NCI-H2196 treated with DMSO at 0.1 percent for 48 hours (cell line): ENCODE results near the gene POLH.
A peak's percentile ranks its signal among the peaks of the same experiment; 100 is the strongest.
"Not testable (repeated sequence)": the region's sequence is repeated elsewhere in the genome, so short reads cannot be mapped to it uniquely, and the experiment has no call there.

Experiments
- DNase-seq: peaks from one replicate; lab custom pipeline; 2025; ENCODE audit not compliant: unreplicated experiment; lab: John Stamatoyannopoulos, UW

Gene POLH

DNA sequence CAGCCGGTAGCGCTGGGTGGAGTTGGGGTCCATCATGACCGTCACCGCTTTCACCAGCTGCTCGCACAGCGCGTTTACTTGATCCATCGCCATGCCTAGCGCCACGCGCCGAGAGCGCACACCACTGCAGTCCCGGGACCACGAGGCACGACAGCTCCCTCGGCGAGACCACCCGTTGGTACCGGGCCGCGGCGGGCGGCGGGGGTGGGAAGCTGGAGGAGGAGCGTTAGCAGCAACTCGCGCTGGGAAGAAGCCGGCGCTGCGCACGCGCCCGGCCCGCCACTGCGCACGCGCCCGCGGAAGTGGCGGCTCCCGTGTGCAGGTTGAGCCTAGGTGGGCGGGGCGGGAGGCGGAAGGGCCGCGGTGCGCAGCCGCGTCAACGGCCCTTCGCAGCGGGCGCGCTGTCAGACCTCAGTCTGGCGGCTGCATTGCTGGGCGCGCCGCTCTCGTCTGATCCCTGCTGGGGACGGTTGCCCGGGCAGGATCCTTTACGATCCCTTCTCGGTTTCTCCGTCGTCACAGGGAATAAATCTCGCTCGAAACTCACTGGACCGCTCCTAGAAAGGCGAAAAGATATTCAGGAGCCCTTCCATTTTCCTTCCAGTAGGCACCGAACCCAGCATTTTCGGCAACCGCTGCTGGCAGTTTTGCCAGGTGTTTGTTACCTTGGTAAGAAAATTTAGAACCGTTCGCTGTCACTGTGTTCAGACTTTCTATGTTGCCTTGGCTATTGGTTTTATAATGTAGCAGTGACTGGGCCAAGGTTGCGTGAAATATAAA lies at the start of gene POLH, which contains the start of gene XPO5:
TSS of gene POLH (plus strand) at position 414 of the 780 bp plus-strand sequence. CDS start 6,135 bp downstream, outside the sequence.
TSS of gene XPO5 (minus strand) at position 267 of the 780 bp plus-strand sequence. CDS start at position 93, 174 bp downstream.
- peak; percentile 88 for DNase-seq

- DNase-seq = no peak
Observed at GRCh38 chr6:43532201-43532600, 43.8 kb upstream of the POLH start.

DNA sequence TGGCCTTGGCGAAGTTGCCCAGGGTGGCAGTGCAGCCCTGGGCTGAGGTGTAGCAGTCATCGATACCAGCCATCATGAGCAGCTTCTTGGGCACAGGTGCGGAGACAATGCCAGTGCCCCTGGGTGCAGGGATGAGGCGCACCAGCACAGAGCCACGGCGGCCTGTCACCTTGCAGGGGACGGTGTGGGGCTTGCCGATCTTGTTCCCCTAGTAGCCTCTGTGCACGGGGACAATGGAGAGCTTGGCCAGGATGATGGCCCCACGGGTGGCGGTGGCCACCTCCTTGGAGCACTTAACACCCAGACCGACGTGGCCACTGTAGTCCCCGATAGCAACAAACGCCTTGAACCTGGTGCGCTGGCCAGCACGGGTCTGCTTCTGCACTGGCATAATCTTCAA lies 37.0 kb upstream of the POLH start:
- DNase-seq = not testable (repeated sequence)

DNA sequence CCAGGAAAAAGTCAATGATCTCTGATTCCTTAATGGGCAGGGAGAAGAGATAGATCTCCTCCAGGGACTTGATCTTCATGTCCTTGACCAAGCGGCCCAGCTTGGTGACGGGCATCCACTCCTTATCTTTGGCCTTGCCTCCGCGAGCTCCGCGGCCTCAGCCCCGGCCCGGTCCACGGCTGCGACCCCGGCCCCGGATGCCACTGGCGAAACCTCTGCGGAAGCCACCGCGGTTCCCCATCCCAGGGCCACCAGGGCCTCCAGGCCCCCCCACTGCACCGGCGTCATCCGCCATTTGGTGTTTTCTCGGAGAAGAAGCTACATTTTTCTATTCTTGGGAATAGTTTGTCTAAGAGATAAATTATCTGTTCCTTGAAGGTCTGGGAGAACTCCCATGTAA lies 36.6 kb upstream of the POLH start:
- not testable (repeated sequence) for DNase-seq

DNA sequence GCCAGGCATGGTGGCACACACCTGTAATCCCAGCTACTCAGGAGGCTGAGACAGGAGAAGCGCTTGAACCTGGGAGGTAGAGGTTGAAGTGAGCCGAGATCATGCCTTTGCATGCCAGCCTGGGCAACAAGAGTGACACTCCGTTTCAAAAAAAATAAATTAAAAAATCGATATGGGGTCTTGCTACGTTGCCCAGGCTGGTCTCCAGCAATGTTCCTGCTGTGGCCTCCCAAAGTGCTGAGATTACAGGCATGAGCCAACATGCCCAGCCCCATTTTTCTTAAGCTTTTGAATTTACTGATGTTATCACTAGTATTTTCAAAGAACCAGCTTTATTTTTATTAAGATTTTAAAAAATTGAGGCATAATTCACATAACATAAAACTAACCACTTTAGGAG lies 35.5 kb upstream of the POLH start:
- no peak for DNase-seq

DNA sequence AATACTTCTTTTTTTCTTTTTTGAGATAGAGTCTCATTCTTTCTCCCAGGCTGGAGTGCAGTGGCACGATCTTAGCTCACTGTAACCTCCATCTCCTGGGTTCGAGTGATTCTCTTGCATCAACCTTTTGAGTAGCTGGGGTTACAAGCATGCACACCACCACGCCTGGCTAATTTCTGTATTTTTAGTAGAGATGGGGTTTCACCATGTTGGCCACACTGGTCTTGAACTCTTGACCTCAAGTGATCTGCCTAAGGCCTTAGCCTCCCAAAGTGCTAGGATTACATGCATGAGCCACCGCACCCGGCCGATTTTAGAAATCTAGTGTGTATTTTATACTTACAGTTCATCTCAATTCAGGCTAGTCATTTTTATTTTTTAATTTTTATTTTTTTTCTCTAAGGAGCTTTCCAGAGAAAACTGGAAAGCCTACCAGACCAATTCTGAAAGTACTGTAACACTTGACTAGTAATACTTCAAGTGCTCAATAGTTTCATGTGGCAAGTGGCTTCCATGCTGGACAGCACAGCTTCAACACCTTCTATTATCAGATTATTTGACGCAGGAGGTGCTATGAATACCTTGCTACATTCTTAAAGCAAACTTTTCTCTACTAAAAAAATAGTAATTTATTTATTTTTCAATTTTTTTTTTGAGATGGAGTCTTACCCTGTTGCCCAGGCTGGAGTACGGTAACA lies 34.1 kb upstream of the POLH start:
- DNase-seq = no peak

DNA sequence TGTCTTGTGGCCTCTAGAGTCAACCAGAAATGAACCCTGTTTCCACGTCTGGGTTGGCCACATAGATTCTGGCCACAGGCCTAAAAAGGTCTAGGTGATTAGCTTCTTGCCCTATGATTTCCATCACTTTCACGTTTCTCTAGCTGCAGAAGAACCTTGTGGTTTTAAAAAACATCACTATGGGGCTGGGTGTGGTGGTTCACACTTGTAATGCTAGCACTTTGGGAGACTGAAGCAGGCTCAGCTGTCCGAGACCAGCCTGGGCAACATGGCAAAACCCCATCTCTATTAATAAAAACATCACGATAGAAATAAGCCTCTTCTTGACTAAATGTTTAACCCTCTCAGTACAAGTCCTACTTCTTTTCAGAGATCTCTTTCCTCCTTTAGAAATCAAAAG lies 31.5 kb upstream of the POLH start:
- no peak for DNase-seq

DNA sequence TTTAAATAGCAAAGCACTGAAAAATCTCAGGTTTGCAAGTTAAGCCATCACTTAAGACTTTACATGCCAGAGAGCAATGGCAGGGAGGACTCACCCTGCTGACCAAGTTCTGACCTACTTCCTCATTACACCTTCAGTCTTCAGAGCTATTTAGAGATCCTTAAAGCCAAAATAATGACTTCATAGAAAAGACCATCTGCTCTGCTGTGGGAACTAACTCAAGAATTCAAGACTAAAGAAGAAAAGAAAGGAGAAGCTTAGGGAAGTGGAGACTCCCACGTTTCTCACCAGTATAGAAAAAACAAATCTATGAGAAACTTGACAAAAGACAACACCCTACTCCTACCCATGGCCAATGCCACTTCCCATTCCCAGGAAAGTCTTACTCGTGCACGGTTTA lies 28.8 kb upstream of the POLH start:
- DNase-seq = no peak

DNA sequence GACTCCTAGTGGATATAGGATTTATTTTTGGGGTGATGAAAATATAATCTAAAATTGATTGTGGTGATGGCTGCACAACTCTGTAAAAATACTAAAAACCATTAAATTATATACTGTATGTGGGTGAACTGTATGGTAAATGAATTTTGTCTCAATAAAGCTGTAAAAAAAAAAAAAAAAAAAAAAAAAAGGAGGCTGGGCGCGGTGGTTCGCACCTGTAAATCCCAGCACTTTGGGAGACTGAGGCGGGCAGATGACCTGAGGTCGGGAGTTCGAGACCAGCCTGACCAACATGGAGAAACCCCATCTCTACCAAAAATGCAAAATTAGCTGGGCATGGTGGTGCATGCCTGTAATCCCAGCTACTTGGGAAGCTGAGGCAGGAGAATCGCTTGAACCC lies 18.4 kb upstream of the POLH start:
- DNase-seq = not testable (repeated sequence)

GRCh38 chr6:43559328-43559727 lies 16.7 kb upstream of the POLH start:
- DNase-seq = no peak

GRCh38 chr6:43570876-43571441 lies 5.0 kb upstream of the POLH start:
- DNase-seq = no peak

GRCh38 chr6:43572015-43572414 lies 4.0 kb upstream of the POLH start:
- DNase-seq = no peak

DNA sequence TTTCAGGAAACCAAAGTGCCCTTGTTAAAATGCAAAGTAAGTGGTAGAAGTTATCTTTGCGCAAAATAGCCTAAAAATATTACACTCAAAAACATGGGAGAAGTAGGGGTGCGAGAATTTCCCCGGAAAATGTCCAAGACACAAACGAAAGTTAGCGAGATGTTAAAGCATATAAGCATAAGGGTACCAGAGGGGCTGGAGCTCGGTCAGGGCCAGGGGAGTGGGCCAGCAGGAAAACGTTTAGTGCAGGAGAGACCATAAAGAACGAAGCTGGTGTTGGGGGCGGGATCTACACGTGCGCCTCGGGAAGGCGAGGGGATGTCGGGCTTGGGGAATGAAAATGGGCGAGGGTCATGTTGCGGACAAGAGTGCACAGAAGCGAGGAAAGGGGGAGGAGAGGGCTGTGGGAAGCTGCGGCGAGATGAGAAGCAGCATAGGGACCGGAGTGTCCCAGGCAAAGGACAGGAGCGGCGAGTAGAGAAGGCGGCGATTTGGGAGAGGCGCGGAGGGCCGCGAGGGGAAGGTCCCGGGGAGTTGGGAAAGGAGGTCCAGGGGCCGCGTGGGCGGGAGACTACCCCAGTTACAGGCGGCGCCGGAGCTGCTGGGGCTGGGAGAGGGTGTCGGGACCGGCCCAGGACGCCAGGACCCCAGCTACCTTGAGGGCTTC lies 747 bp upstream of the POLH start:
- no peak for DNase-seq

GRCh38 chr6:43578748-43579147 lies 2.8 kb downstream of the POLH start:
- DNase-seq = no peak

GRCh38 chr6:43579171-43579570 lies 3.2 kb downstream of the POLH start:
- no peak for DNase-seq

GRCh38 chr6:43582911-43583310 lies 6.9 kb downstream of the POLH start:
- no peak for DNase-seq

DNA sequence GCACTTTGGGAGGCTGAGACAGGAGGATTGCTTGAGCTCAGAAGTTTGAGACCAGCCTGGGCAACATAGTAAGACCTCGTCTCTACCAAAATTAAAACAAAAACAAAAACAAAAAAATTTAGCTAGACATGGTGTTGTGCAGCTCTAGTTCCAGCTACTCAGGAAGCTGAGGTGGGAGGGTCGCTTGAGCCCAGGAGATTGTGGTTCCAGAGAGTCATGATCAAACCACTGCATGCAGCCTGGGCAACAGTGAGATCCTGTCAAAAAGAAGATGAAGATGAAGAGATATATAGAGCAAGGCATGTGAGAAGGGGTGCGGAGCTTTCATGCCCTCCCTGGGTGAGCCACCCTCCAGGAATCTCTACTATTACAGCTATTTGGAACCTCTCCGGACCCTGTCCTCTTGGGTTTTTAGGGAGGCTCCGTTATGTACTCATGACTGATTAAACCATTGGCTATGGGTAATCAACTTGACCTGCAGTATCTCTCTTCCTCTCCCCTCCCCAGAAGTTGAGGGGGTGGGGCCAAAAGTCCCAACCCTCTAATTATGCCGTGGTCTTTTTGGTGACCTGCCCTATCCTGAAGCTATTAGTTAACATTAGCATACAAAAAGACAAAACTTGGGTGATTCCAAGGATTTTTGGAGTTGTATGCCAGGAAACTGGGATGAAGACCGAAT lies 9.0 kb downstream of the POLH start:
- no peak for DNase-seq

DNA sequence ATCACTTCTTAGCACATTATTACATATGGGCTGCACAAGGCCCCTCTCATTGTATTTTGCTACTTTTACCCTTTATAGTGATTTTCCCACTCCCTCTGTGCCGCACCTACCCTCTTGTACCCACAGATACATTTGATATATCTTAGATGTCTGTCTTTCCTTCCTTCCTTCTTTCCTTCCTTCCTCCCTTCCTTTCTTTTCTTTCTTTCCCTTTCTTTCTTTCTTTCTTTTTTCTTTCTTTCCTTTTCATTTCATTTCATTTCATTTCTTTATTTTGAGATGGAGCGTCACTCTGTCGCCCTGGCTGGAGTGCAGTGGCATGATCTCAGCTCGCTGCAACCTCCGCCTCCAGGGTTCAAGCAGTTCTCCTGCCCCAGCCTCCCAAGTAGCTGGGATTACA lies 12.2 kb downstream of the POLH start:
- DNase-seq = no peak

DNA sequence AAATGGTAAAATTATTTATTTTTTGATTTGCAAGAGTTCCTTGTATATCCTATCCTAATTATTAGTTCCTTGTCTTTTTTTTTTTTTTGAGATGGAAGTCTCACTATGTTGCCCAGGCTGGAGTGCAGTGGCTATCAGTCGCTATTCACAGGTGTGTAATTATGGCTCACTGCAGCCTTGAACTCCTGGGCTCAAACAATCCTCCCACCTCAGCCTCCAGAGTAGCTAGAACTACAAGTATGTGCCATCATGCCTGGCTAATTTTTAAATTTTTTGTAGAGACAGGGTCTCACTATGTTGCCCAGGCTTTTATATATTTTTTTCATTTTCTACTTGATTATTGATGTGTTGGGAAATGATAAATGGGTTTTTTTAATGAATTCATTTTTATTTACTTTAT lies 13.6 kb downstream of the POLH start:
- DNase-seq = not testable (repeated sequence)

DNA sequence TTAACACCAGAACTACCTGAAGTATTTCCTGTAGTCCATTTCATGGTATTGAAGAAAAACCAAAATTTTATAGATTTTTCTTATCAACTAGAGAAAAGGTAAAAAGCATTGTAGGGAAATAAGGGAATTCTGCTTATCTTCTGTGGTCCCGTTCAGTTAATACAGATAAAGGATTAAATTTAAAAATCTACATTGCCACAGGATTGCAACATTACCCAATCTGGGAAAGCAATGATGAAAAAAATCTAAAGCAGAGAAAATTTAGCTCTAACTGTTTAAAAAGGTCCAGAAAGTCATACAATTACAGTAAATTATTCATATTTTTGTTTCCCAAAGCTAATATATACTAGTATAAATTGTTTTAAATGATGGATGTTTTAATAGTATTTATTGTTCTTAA lies 18.0 kb downstream of the POLH start:
- no peak for DNase-seq

DNA sequence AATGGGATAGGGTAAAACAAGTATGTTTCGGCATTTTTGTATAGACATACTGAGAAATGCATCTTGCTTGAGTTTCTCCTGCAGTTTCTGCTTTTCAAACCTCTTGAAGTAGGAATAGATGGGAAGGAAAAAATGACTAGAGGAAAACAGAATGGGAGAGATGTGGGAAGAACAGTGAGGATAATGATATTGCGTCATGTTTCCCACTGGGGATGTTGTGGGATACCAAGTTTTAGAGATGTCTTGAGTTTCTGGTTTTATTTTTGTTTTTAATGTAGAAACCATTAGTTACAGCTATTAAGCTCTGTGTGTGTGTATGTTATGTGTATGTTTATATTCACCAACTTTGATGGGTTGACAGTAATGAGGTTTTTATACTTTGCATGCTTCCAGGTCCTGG lies 24.6 kb downstream of the POLH start:
- DNase-seq = no peak
